SK-N-SH (cell line): ENCODE results near the gene ZNF575. TPM values are rescaled to one million over a fixed set of nuclear protein-coding genes. Genes with fewer than 3 reads are reported as not detected.
A peak's percentile ranks its signal among the peaks of the same experiment; 100 is the strongest.

ENCODE experiments used
- CTCF ChIA-PET: fragments of 300-600, 350-600 bp; formaldehyde crosslinking; extraction: SDS; loops from one replicate; lab custom pipeline; 2021; lab: Yijun Ruan, JAX
- POLR2A ChIA-PET: fragments of 350-600 bp; sonication (Branson Sonifier 250); formaldehyde crosslinking; extraction: SDS; loops from one replicate; lab custom pipeline; 2020; ENCODE audit warnings: antibody characterized with exemption, inconsistent platforms; lab: Yijun Ruan, JAX
- DNase-seq: peaks from one replicate; pipeline ENCODE4 v3.0.0; 2012
- H2AFZ ChIP-seq: fragments of 200-600 bp; sonication (generic); 2 replicates; pipeline ENCODE4 v1.8.1; 2016; ENCODE audit warnings: antibody characterized with exemption, mild to moderate bottlenecking, low read depth
- H3F3A ChIP-seq: fragments of 200-600 bp; sonication (generic); replicated peaks from 2 replicates; pipeline ENCODE3; 2016; ENCODE audit warnings: antibody characterized with exemption, mild to moderate bottlenecking; ENCODE audit not compliant: insufficient read depth
- H3K27ac ChIP-seq, 2 experiments: fragments of 200-500 bp in 1 of 2; fragments of 200-600 bp in 1 of 2; sonication (Bioruptor generic) in 1 of 2; sonication (generic), shearing (Covaris generic) in 1 of 2; 2 replicates each; pipeline versions ENCODE4 v1.5.1 to v1.6.1; 2014 to 2016; ENCODE audit warnings: low read depth in 2 of 2, inconsistent platforms in 1 of 2, low read length in 1 of 2, mild to moderate bottlenecking in 1 of 2, mixed read lengths in 1 of 2
- H3K27me3 ChIP-seq: fragments of 200-600 bp; sonication (generic), shearing (Covaris generic); 2 replicates; pipeline ENCODE4 v1.6.1; 2016; ENCODE audit warnings: mixed run types; ENCODE audit not compliant: insufficient read depth
- H3K36me3 ChIP-seq, 2 experiments: fragments of 200-500 bp in 1 of 2; fragments of 200-600 bp in 1 of 2; sonication (Bioruptor generic) in 1 of 2; sonication (generic) in 1 of 2; replicated peaks in 1 of 2; 2 replicates each; pipeline versions ENCODE3 to v1.5.1; 2014 to 2016; ENCODE audit warnings: low read length in 1 of 2, mild to moderate bottlenecking in 1 of 2; ENCODE audit not compliant: insufficient read depth in 2 of 2, control insufficient read depth in 1 of 2
- H3K4me1 ChIP-seq, 2 experiments: fragments of 200-500 bp in 1 of 2; fragments of 200-600 bp in 1 of 2; sonication (Bioruptor generic) in 1 of 2; sonication (generic), shearing (Covaris generic) in 1 of 2; 2 replicates each; pipeline versions ENCODE4 v1.5.1 to v1.6.1; 2014 to 2016; ENCODE audit warnings: low read depth in 1 of 2, low read length in 1 of 2, mixed run types in 1 of 2; ENCODE audit not compliant: insufficient read depth in 2 of 2, control insufficient read depth in 1 of 2
- H3K4me2 ChIP-seq: fragments of 200-600 bp; sonication (generic), shearing (Covaris generic); 2 replicates; pipeline ENCODE4 v1.6.1; 2017; ENCODE audit warnings: mixed run types
- H3K4me3 ChIP-seq, 2 experiments: fragments of 200-500 bp in 1 of 2; fragments of 200-600 bp in 1 of 2; sonication (Bioruptor generic) in 1 of 2; sonication (generic), shearing (Covaris generic) in 1 of 2; 2 replicates each; pipeline versions ENCODE4 v1.5.1 to v1.8.1; 2014 to 2016; ENCODE audit warnings: low read depth in 2 of 2, inconsistent platforms in 1 of 2, low read length in 1 of 2, mild to moderate bottlenecking in 1 of 2, mixed read lengths in 1 of 2, moderate library complexity in 1 of 2
- H3K79me2 ChIP-seq: fragments of 200-600 bp; sonication (generic); 2 replicates; pipeline ENCODE4 v1.8.1; 2017; ENCODE audit warnings: mild to moderate bottlenecking; ENCODE audit not compliant: insufficient read depth
- H3K9ac ChIP-seq: fragments of 200-600 bp; sonication (generic); 2 replicates; pipeline ENCODE4 v1.6.1; 2017; ENCODE audit warnings: mixed run types
- H3K9me2 ChIP-seq: fragments of 200-600 bp; sonication (generic); 2 replicates; pipeline ENCODE4 v1.6.1; 2017; ENCODE audit warnings: mixed run types
- H3K9me3 ChIP-seq: fragments of 200-600 bp; sonication (generic); 2 replicates; pipeline ENCODE4 v1.6.1; 2017; ENCODE audit warnings: mixed run types, mild to moderate bottlenecking, moderate library complexity
- H4K20me1 ChIP-seq: fragments of 200-600 bp; sonication (generic); 2 replicates; pipeline ENCODE4 v1.6.1; 2017; ENCODE audit warnings: mild to moderate bottlenecking, mixed run types; ENCODE audit not compliant: insufficient read depth
- CHD2 ChIP-seq: fragments of 150-350 bp; IDR thresholded peaks from 2 replicates; pipeline ENCODE4 v1.6.1; 2018; ENCODE audit warnings: low read length; ENCODE audit not compliant: partially characterized antibody
- CTCF ChIP-seq: fragments of 200-600 bp; sonication (generic); IDR thresholded peaks from 2 replicates; pipeline ENCODE4 v1.6.1; 2017; ENCODE audit warnings: antibody characterized with exemption, mild to moderate bottlenecking, moderate library complexity
- EZH2phosphoT487 ChIP-seq: fragments of 200-600 bp; sonication (generic); IDR thresholded peaks from 2 replicates; pipeline ENCODE4 v1.6.1; 2017; ENCODE audit warnings: low read depth, mixed run types, mild to moderate bottlenecking, antibody characterized with exemption, moderate library complexity, borderline replicate concordance
- FOXM1 ChIP-seq: IDR thresholded peaks from 2 replicates; pipeline ENCODE4 v1.4.0; 2012; ENCODE audit warnings: low read depth, mild to moderate bottlenecking
- GABPA ChIP-seq: IDR thresholded peaks from 2 replicates; pipeline ENCODE4 v1.4.0; 2012; ENCODE audit warnings: low read depth, mild to moderate bottlenecking
- IRF3 ChIP-seq: fragments of 150-350 bp; IDR thresholded peaks from 2 replicates; pipeline ENCODE4 v1.6.1; 2016; ENCODE audit warnings: mild to moderate bottlenecking, low read depth, low read length
- JUND ChIP-seq: IDR thresholded peaks from 2 replicates; pipeline ENCODE4 v1.4.0; 2012
- MAX ChIP-seq: IDR thresholded peaks from 2 replicates; pipeline ENCODE4 v1.4.0; 2012; ENCODE audit warnings: low read depth
- MEF2A ChIP-seq: IDR thresholded peaks from 2 replicates; pipeline ENCODE4 v1.4.0; 2012; ENCODE audit warnings: low read depth, borderline replicate concordance
- MXI1 ChIP-seq: IDR thresholded peaks from 2 replicates; pipeline ENCODE4 v1.6.1; 2012; ENCODE audit warnings: mild to moderate bottlenecking, low read depth, low read length, improper control_type of control experiment
- NRF1 ChIP-seq: IDR thresholded peaks from 2 replicates; pipeline ENCODE4 v1.6.1; 2012; ENCODE audit warnings: low read depth, mild to moderate bottlenecking, low read length
- PBX3 ChIP-seq: IDR thresholded peaks from 2 replicates; pipeline ENCODE4; 2012
- POLR2AphosphoS5 ChIP-seq: IDR thresholded peaks from 2 replicates; pipeline ENCODE4 v1.6.1; 2012; ENCODE audit warnings: low read depth, low read length
- RCOR1 ChIP-seq: fragments of 150-350 bp; IDR thresholded peaks from 2 replicates; pipeline ENCODE4 v1.6.1; 2017; ENCODE audit warnings: antibody characterized with exemption, low read length
- REST ChIP-seq: IDR thresholded peaks from 2 replicates; pipeline ENCODE4 v1.6.1; 2012; ENCODE audit warnings: mild to moderate bottlenecking, low read depth, low read length, moderate library complexity
- RXRA ChIP-seq: IDR thresholded peaks from 2 replicates; pipeline ENCODE4 v1.4.0; 2012; ENCODE audit warnings: low read depth, mild to moderate bottlenecking, borderline replicate concordance
- TCF12 ChIP-seq: IDR thresholded peaks from 2 replicates; pipeline ENCODE4 v1.4.0; 2012
- WGBS: methylation state at CpG from one replicate; pipeline ENCODE4 v1.1.6; 2017; ENCODE audit warnings: low lambda C conversion rate; 5-methylcytosine and 5-hydroxymethylcytosine counted together
- polyA plus RNA-seq, 3 experiments: library from polyadenylated mRNA; depleted of rRNA; stranded (reverse); fragments of >200 nt; gene quantifications; 2 replicates each; pipeline ENCODE4 v1.2.3, GENCODE V29; 2012

The ZNF575 gene
- polyA plus RNA-seq, 1 of the 3 experiments (the other 2 are of a cell fraction), result 1.0 TPM

GRCh38 chr19:43525836-43526771 lies 6.9 kb upstream of the ZNF575 start:
- DNase-seq, result peak; percentile 54
- ChIA-PET CTCF (interaction anchor here (0.8 to 24.7 kb wide), 4 partner anchors 29 to 159 kb away, joined by 3 to 632 read pairs (median 6); no protein-coding TSS in a partner anchor), POLR2A (no interaction called here)
- Histone ChIP-seq H4K20me1 (no peaks in the 10 kb centered on the region), H3F3A (peaks cover 4% of the 10 kb centered on the region), H3K27ac (no peak overlapping the region), H2AFZ (peak overlapping the region; percentile 98; the same call in 1 of the 2 replicates), H3K36me3 (no peaks in the 10 kb centered on the region), H3K9me2 (no peaks in the 10 kb centered on the region), H3K4me3 (peak overlapping the region; percentile 74 to 97), H3K4me2 (peak overlapping the region; percentile 95), H3K4me1 (peaks cover 6 to 14% of the 10 kb centered on the region in 2 experiments; a peak in 1 of 4 replicates), H3K27me3 (no peaks in the 10 kb centered on the region), H3K9me3 (no peaks in the 10 kb centered on the region), H3K79me2 (peaks cover 28% of the 10 kb centered on the region), H3K9ac (peak overlapping the region; percentile 86)
- 46% methylated on average over 18 of the region's 26 CpGs for WGBS
- TF ChIP-seq PBX3 (no peak), FOXM1 (no peak), IRF3 (no peak), REST (no peak), TCF12 (no peak), EZH2phosphoT487 (no peak), POLR2AphosphoS5 (no peak), MEF2A (no peak), JUND (no peak), RCOR1 (no peak), GABPA (no peak), MXI1 (no peak), NRF1 (no peak), CHD2 (no peak), MAX (no peak), RXRA (no peak), CTCF (no peak)
